WTC11 (cell line): ENCODE results near the gene CFAP20DC. TPM values are rescaled to one million over a fixed set of nuclear protein-coding genes. Genes with fewer than 3 reads are reported as not detected.
A peak's percentile ranks its signal among the peaks of the same experiment; 100 is the strongest.

ENCODE experiments used
- ATAC-seq: fragments of 200-7000 bp; cut with Tn5 transposase; 2 replicates; pipeline ENCODE4 v1.10.0; 2021; ENCODE audit warnings: mild to moderate bottlenecking, moderate library complexity
- CTCF ChIA-PET: fragments of 300-600 bp; sonication (Branson Sonifier 250); formaldehyde crosslinking; loops from one replicate; lab custom pipeline; 2021; ENCODE audit warnings: antibody characterized with exemption; lab: Charles Lee
- POLR2A ChIA-PET: fragments of 350-600 bp; sonication (Branson Sonifier 250); formaldehyde crosslinking; loops from one replicate; lab custom pipeline; 2021; ENCODE audit warnings: antibody characterized with exemption; lab: Charles Lee
- DNase-seq: peaks from one replicate; pipeline ENCODE4 v3.0.0; 2021; ENCODE audit warnings: low spot score
- H3K27ac Mint-ChIP-seq: 2 replicates; pipeline ENCODE4 v1.8.0; 2021; ENCODE audit warnings: mixed read lengths
- H3K27me3 Mint-ChIP-seq: 2 replicates; pipeline ENCODE4 v1.8.0; 2021; ENCODE audit warnings: low read depth, mild to moderate bottlenecking, moderate library complexity, mixed read lengths
- H3K36me3 Mint-ChIP-seq: 2 replicates; pipeline ENCODE4 v1.8.0; 2021; ENCODE audit warnings: mixed read lengths
- H3K4me1 Mint-ChIP-seq: 2 replicates; pipeline ENCODE4 v1.8.0; 2022; ENCODE audit warnings: mixed read lengths
- H3K4me3 Mint-ChIP-seq: 2 replicates; pipeline ENCODE4 v1.8.0; 2021; ENCODE audit warnings: mild to moderate bottlenecking, moderate library complexity, mixed read lengths
- H3K9me3 Mint-ChIP-seq: 2 replicates; pipeline ENCODE4 v1.8.0; 2021; ENCODE audit warnings: mixed read lengths
- ATF3 ChIP-seq: sonication (generic); formaldehyde crosslinking; conservative IDR thresholded peaks from 2 replicates; pipeline ENCODE4 v1.8.1; 2022; ENCODE audit warnings: mild to moderate bottlenecking, missing genetic modification reagents
- CREB1 ChIP-seq: sonication (generic); formaldehyde crosslinking; IDR thresholded peaks from 2 replicates; pipeline ENCODE4 v1.8.0; 2023; ENCODE audit warnings: mild to moderate bottlenecking, missing genetic modification reagents
- FOXK1 ChIP-seq: sonication (generic); formaldehyde crosslinking; IDR thresholded peaks from 2 replicates; pipeline ENCODE4 v1.8.0; 2022; ENCODE audit warnings: mild to moderate bottlenecking, moderate library complexity, missing genetic modification reagents
- JUN ChIP-seq: sonication (generic); formaldehyde crosslinking; IDR thresholded peaks from 2 replicates; pipeline ENCODE4 v1.8.0; 2023; ENCODE audit warnings: mild to moderate bottlenecking, missing genetic modification reagents
- MLX ChIP-seq: sonication (generic); formaldehyde crosslinking; IDR thresholded peaks from 2 replicates; pipeline ENCODE4 v1.8.1; 2023; ENCODE audit warnings: mild to moderate bottlenecking, missing genetic modification reagents, moderate library complexity
- NFATC4 ChIP-seq: fragments of 250-450 bp; sonication (Bioruptor Pico); IDR thresholded peaks from 2 replicates; pipeline ENCODE4 v1.9.0; 2021; ENCODE audit warnings: mild to moderate bottlenecking
- NFE2L1 ChIP-seq: sonication (generic); formaldehyde crosslinking; IDR thresholded peaks from 2 replicates; pipeline ENCODE4 v1.8.1; 2023; ENCODE audit warnings: missing genetic modification reagents
- OVOL2 ChIP-seq: fragments of 250-450 bp; sonication (Bioruptor Pico); IDR thresholded peaks from 2 replicates; pipeline ENCODE4 v1.9.0; 2021; ENCODE audit warnings: mild to moderate bottlenecking, borderline replicate concordance
- PREB ChIP-seq: sonication (generic); formaldehyde crosslinking; IDR thresholded peaks from 2 replicates; pipeline ENCODE4 v1.8.1; 2022; ENCODE audit warnings: mild to moderate bottlenecking, missing genetic modification reagents, moderate library complexity, borderline replicate concordance
- SOX15 ChIP-seq: fragments of 250-450 bp; sonication (Bioruptor Pico); IDR thresholded peaks from 2 replicates; pipeline ENCODE4 v1.9.0; 2021; ENCODE audit warnings: mild to moderate bottlenecking
- SP1 ChIP-seq: sonication (generic); formaldehyde crosslinking; conservative IDR thresholded peaks from 2 replicates; pipeline ENCODE4 v1.8.1; 2022; ENCODE audit warnings: missing genetic modification reagents
- TCF7 ChIP-seq: sonication (generic); formaldehyde crosslinking; IDR thresholded peaks from 2 replicates; pipeline ENCODE4 v1.8.0; 2022; ENCODE audit warnings: mild to moderate bottlenecking, low read depth, missing genetic modification reagents, moderate library complexity
- TEAD4 ChIP-seq: sonication (generic); formaldehyde crosslinking; IDR thresholded peaks from 2 replicates; pipeline ENCODE4 v1.8.0; 2022; ENCODE audit warnings: mild to moderate bottlenecking, missing genetic modification reagents
- ZMAT4 ChIP-seq: fragments of 250-450 bp; sonication (Bioruptor Pico); IDR thresholded peaks from 2 replicates; pipeline ENCODE4 v1.9.0; 2021; ENCODE audit warnings: mild to moderate bottlenecking
- ZNF121 ChIP-seq: sonication (generic); formaldehyde crosslinking; IDR thresholded peaks from 2 replicates; pipeline ENCODE4 v1.8.0; 2023; ENCODE audit warnings: missing genetic modification reagents
- ZNF232 ChIP-seq: sonication (generic); formaldehyde crosslinking; IDR thresholded peaks from 2 replicates; pipeline ENCODE4 v1.8.0; 2022; ENCODE audit warnings: mild to moderate bottlenecking, missing genetic modification reagents
- total RNA-seq: library from RNA; stranded (reverse); gene quantifications from 3 replicates; pipeline ENCODE4 v1.2.3, GENCODE V29; 2021
- TF ChIP-seq, protein P1 (sequence below): sonication (generic); formaldehyde crosslinking; IDR thresholded peaks from 2 replicates; pipeline ENCODE4 v1.8.0; 2023; ENCODE audit warnings: mild to moderate bottlenecking, missing genetic modification reagents
- TF ChIP-seq, protein P2 (sequence below): fragments of 200-600 bp; IDR thresholded peaks from 2 replicates; pipeline ENCODE4 v1.8.0; 2022; ENCODE audit warnings: antibody characterized with exemption
- TF ChIP-seq, protein P3 (sequence below): fragments of 250-450 bp; sonication (Bioruptor Pico); IDR thresholded peaks from 2 replicates; pipeline ENCODE4 v2.1.2; 2022; ENCODE audit warnings: mild to moderate bottlenecking, moderate library complexity

CFAP20DC gene
- total RNA-seq, 1 experiment from 2014 or later: 4.9 TPM

DNA sequence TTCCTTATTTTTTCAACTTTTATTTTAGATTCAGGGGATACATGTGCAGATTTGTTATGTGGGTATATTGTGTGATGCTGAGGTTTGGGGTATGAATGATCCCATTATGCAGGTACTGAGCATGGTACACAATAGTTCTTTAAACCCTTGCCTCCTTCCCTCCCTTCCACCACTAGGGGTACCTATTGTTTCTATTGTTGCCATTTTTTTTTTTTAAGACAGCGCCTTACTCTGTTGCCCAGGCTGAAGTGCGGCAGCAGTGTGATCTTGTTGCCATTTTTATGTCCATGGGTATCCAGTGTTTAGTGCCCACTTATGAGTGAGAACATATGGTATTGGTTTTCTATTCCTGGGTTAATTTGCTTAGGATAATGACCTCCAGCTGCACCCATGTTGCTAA, 266.0 kb downstream of the CFAP20DC start (continued):
- TF ChIP-seq, protein P1, sequence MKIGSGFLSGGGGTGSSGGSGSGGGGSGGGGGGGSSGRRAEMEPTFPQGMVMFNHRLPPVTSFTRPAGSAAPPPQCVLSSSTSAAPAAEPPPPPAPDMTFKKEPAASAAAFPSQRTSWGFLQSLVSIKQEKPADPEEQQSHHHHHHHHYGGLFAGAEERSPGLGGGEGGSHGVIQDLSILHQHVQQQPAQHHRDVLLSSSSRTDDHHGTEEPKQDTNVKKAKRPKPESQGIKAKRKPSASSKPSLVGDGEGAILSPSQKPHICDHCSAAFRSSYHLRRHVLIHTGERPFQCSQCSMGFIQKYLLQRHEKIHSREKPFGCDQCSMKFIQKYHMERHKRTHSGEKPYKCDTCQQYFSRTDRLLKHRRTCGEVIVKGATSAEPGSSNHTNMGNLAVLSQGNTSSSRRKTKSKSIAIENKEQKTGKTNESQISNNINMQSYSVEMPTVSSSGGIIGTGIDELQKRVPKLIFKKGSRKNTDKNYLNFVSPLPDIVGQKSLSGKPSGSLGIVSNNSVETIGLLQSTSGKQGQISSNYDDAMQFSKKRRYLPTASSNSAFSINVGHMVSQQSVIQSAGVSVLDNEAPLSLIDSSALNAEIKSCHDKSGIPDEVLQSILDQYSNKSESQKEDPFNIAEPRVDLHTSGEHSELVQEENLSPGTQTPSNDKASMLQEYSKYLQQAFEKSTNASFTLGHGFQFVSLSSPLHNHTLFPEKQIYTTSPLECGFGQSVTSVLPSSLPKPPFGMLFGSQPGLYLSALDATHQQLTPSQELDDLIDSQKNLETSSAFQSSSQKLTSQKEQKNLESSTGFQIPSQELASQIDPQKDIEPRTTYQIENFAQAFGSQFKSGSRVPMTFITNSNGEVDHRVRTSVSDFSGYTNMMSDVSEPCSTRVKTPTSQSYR: no peak

DNA sequence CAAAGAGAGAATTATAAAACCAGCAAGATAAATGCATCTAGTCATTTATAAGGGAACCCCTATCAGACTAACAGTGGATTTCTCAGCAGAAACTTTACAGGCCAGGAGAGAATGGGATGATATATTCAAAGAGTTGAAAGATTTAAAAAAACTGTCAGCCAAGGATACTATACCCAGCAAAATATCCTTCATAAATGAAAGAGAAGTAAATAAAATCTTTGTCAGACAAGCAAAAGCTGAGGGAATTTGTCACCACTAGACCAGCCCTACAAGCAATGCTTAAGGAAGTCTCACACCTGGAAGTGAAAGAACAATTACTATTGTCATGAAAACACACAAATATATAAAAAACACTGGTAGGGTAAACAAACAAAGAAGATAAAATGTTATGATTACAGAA, 269.9 kb downstream of the CFAP20DC start:
- DNase-seq: no peak
- Mint-ChIP-seq H3K9me3 (peaks cover 34% of the 10 kb centered on the region), H3K4me1 (peaks cover under 1% of the 10 kb centered on the region; the same call in 1 of the 2 replicates), H3K27ac (no peak overlapping the region), H3K36me3 (peaks cover 29% of the 10 kb centered on the region)
- POLR2A ChIA-PET: no interaction called here
- CTCF ChIA-PET: no interaction called here
- no peak for TF ChIP-seq JUN (CRISPR knock-in tag)
- TF ChIP-seq NFE2L1: no peak
- TF ChIP-seq MLX (CRISPR knock-in tag): no peak
- TF ChIP-seq, all 79 proteins: peak for 0
- ATAC-seq: no peak
- Mint-ChIP-seq H3K4me3 (no peak overlapping the region), H3K27me3 (no peaks in the 10 kb centered on the region)

DNA sequence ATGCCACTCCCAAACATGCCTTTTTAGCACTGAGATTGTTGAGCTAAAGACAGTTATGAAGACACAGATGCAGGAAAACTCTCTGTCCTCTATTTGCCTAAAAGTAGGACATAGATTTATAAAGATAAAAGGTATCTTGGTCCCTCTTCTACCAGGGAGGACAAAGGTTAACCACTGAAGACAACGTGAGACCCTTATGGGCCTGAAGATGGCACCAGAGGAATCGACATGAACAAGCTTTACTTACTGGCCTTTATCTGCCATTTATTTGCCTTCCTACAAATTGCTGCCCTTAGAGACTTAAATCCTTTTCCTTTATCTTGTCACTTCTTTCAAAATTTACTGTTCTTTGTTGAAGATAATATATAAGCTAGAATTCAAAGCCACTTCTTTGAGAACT, 273.6 kb downstream of the CFAP20DC start:
- ChIA-PET POLR2A (no interaction called here), CTCF (interaction anchor here (0.6 to 1.6 kb wide), 2 partner anchors 9 to 276 kb away, joined by 3 to 6 read pairs; no protein-coding TSS in a partner anchor)
- peaks cover 29% of the 10 kb centered on the region for H3K36me3 Mint-ChIP-seq
- H3K9me3 Mint-ChIP-seq: peaks cover 33% of the 10 kb centered on the region
- peak; percentile 59; the same call in 1 of the 2 replicates for ATAC-seq
- no peak for TF ChIP-seq TEAD4 (CRISPR knock-in tag)
- no peak for TF ChIP-seq NFATC4 (CRISPR knock-in tag)
- TF ChIP-seq, protein P2, sequence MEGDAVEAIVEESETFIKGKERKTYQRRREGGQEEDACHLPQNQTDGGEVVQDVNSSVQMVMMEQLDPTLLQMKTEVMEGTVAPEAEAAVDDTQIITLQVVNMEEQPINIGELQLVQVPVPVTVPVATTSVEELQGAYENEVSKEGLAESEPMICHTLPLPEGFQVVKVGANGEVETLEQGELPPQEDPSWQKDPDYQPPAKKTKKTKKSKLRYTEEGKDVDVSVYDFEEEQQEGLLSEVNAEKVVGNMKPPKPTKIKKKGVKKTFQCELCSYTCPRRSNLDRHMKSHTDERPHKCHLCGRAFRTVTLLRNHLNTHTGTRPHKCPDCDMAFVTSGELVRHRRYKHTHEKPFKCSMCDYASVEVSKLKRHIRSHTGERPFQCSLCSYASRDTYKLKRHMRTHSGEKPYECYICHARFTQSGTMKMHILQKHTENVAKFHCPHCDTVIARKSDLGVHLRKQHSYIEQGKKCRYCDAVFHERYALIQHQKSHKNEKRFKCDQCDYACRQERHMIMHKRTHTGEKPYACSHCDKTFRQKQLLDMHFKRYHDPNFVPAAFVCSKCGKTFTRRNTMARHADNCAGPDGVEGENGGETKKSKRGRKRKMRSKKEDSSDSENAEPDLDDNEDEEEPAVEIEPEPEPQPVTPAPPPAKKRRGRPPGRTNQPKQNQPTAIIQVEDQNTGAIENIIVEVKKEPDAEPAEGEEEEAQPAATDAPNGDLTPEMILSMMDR: no peak
- TF ChIP-seq TCF7 (CRISPR knock-in tag): no peak
- TF ChIP-seq ZNF121 (CRISPR knock-in tag): no peak
- TF ChIP-seq OVOL2 (CRISPR knock-in tag): no peak
- TF ChIP-seq FOXK1 (CRISPR knock-in tag): no peak
- no peak for TF ChIP-seq ZMAT4
- TF ChIP-seq ATF3: no peak
- TF ChIP-seq SOX15 (CRISPR knock-in tag): no peak
- no peak for TF ChIP-seq CREB1 (CRISPR knock-in tag)
- no peak overlapping the region for H3K27ac Mint-ChIP-seq
- no peaks in the 10 kb centered on the region for H3K4me1 Mint-ChIP-seq
- no peaks in the 10 kb centered on the region for H3K27me3 Mint-ChIP-seq
- no peak for DNase-seq
- H3K4me3 Mint-ChIP-seq: no peak overlapping the region

- H3K27ac Mint-ChIP-seq: no peak overlapping the region
- ChIA-PET POLR2A (no interaction called here), CTCF (no interaction called here)
- TF ChIP-seq, protein P3, sequence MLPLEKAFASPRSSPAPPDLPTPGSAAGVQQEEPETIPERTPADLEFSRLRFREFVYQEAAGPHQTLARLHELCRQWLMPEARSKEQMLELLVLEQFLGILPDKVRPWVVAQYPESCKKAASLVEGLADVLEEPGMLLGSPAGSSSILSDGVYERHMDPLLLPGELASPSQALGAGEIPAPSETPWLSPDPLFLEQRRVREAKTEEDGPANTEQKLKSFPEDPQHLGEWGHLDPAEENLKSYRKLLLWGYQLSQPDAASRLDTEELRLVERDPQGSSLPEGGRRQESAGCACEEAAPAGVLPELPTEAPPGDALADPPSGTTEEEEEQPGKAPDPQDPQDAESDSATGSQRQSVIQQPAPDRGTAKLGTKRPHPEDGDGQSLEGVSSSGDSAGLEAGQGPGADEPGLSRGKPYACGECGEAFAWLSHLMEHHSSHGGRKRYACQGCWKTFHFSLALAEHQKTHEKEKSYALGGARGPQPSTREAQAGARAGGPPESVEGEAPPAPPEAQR: no peak
- TF ChIP-seq, protein P2: no peak
- TF ChIP-seq SP1 (CRISPR knock-in tag): no peak
- TF ChIP-seq JUN (CRISPR knock-in tag): no peak
- TF ChIP-seq ZNF232 (CRISPR knock-in tag): no peak
- no peak for TF ChIP-seq CREB1 (CRISPR knock-in tag)
- TF ChIP-seq PREB (CRISPR knock-in tag): no peak
These were observed 277.4 kb downstream of the CFAP20DC start for GRCh38 chr3:58772462-58772861.

More at GRCh38 chr3:58772462-58772861, 277.4 kb downstream of the CFAP20DC start:
- Mint-ChIP-seq H3K4me3 (no peak overlapping the region), H3K27me3 (no peaks in the 10 kb centered on the region; the same call in 1 of the 2 replicates), H3K36me3 (peaks cover 7% of the 10 kb centered on the region), H3K9me3 (peaks cover 32% of the 10 kb centered on the region), H3K4me1 (no peaks in the 10 kb centered on the region)
- no peak for ATAC-seq
- no peak for DNase-seq
